ENCODE measurements around the gene LRMDA. TPM values are rescaled to one million over a fixed set of nuclear protein-coding genes. Genes with fewer than 3 reads are reported as not detected.

The LRMDA gene
- total and polyA plus RNA-seq, 2 of the 4 experiments (the other 2 are of a cell fraction), result 0.07 TPM; not detected in 1

- no peak for ATAC-seq (ENCODE audit: low read depth)
- H4K20me1 ChIP-seq (ENCODE audit: insufficient read depth, low read length), result no peaks in the 10 kb centered on the region
Observed at GRCh38 chr10:75432763-75433162, 1.3 kb downstream of the LRMDA start.

More at GRCh38 chr10:75432763-75433162, 1.3 kb downstream of the LRMDA start:
- Histone ChIP-seq H4K91ac (ENCODE audit: insufficient read depth, low read depth, low read length) (no peak overlapping the region), H3K18ac (ENCODE audit: low read depth, low read length) (no peak overlapping the region), H3K4ac (ENCODE audit: low read depth, low read length) (no peak overlapping the region), H3K4me1 (ENCODE audit: control insufficient read depth, insufficient read depth, low read length) (peaks cover 6% of the 10 kb centered on the region; the same call in 1 of the 2 replicates), H3K9ac (ENCODE audit: low read depth, low read length) (no peak overlapping the region), H2AFZ (replicated peaks; ENCODE audit: low read length, poor library complexity) (no peak overlapping the region), H3K4me2 (ENCODE audit: low read depth, low read length) (no peak overlapping the region), H3K27me3 (ENCODE audit: control insufficient read depth, insufficient read depth, low read length) (peaks cover 26% of the 10 kb centered on the region), H3K79me1 (ENCODE audit: low read depth in 1 of 2, low read length in 2 of 2) (no peaks in the 10 kb centered on the region), H2BK5ac (ENCODE audit: low read depth, low read length, poor library complexity, severe bottlenecking) (no peak overlapping the region), H3K9me1 (ENCODE audit: insufficient read depth, low read length) (no peaks in the 10 kb centered on the region), H3K27ac (ENCODE audit: insufficient read depth, low read length) (no peak overlapping the region), H4K8ac (ENCODE audit: low read depth in 2 of 2, low read length in 2 of 2) (no peak overlapping the region), H2AK5ac (ENCODE audit: low read depth, low read length) (no peak overlapping the region), H3K9me3 (ENCODE audit: control insufficient read depth, insufficient read depth, low read length) (no peaks in the 10 kb centered on the region), H2BK20ac (ENCODE audit: low read depth, low read length) (no peak overlapping the region), H3K14ac (replicated peaks; ENCODE audit: low read depth, low read length) (no peak overlapping the region), H3K36me3 (ENCODE audit: control insufficient read depth, insufficient read depth, low read length) (no peaks in the 10 kb centered on the region), H2BK15ac (ENCODE audit: low read depth, low read length) (no peak overlapping the region), H3K56ac (ENCODE audit: extremely low read depth, insufficient read depth, low read length) (no peak overlapping the region), H3K4me3 (ENCODE audit: insufficient read depth, low read depth, low read length) (no peak overlapping the region), H3K23ac (ENCODE audit: low read depth, low read length) (no peak overlapping the region), H2BK120ac (ENCODE audit: low read depth, low read length) (no peak overlapping the region), H4K5ac (ENCODE audit: low read depth, low read length) (no peak overlapping the region), H2AK9ac (replicated peaks; ENCODE audit: low read depth, low read length, poor library complexity) (no peak overlapping the region)
- CTCF ChIA-PET, result no interaction called here
- POLR2A ChIA-PET (ENCODE audit: unreplicated experiment), result no interaction called here
- TF ChIP-seq FOS (IDR thresholded peaks at IDR 0.05; ENCODE audit: low read depth, low read length), result no peak
- dilution Hi-C loops (cut with HindIII; ENCODE audit: low sequenced_read_pairs, unreplicated experiment) (no loop called here), in situ Hi-C loops (cut with MboI; ENCODE audit: low sequenced_read_pairs) (no loop called here), intact Hi-C loops (cut with micrococcal nuclease) (no loop called here)
- WGBS, 2 experiments (ENCODE audit: extremely low coverage in 2 of 2, insufficient read length in 1 of 2), result no CpG with 5 or more reads among the region's 5 CpGs
- no peak for DNase-seq
- no TSS peak for BruUV-seq (replicated peaks)

Measured in IMR-90 (cell line).